NCI-H526 (cell line): ENCODE results near the gene C4orf50.

ENCODE experiments used
- DNase-seq, 2 experiments: peaks; one replicate each; lab custom pipeline; 2025; lab: John Stamatoyannopoulos, UW

Gene C4orf50

GRCh38 chr4:5943561-5943960 is 74.7 kb downstream of the C4orf50 start:
- no peak for DNase-seq

- no peak for DNase-seq
These were observed 75.3 kb downstream of the C4orf50 start for GRCh38 chr4:5942947-5943346.

GRCh38 chr4:5941601-5942000 is 76.6 kb downstream of the C4orf50 start:
- DNase-seq = no peak

- DNase-seq = peak in 1 of 2 experiments; percentile 16
These were observed 77.6 kb downstream of the C4orf50 start for GRCh38 chr4:5940470-5941203.

- no peak for DNase-seq
These were observed 84.0 kb downstream of the C4orf50 start for GRCh38 chr4:5933996-5934831.

- no peak for DNase-seq
These were observed 85.1 kb downstream of the C4orf50 start for GRCh38 chr4:5933116-5933515.

GRCh38 chr4:5932035-5932568 is 86.1 kb downstream of the C4orf50 start:
- DNase-seq = peak in 1 of 2 experiments; percentile 64

- no peak for DNase-seq
These were observed 86.7 kb downstream of the C4orf50 start for GRCh38 chr4:5931526-5931925.

GRCh38 chr4:5930876-5931275 is 87.4 kb downstream of the C4orf50 start:
- no peak for DNase-seq

- DNase-seq = no peak
These were observed 87.8 kb downstream of the C4orf50 start for GRCh38 chr4:5930456-5930855.

- peak in 1 of 2 experiments; percentile 43 for DNase-seq
These were observed 89.3 kb downstream of the C4orf50 start for GRCh38 chr4:5928844-5929420.

GRCh38 chr4:5928274-5928673 is 90.0 kb downstream of the C4orf50 start:
- peak in 1 of 2 experiments; percentile 41 for DNase-seq

- DNase-seq = peak in 1 of 2 experiments; percentile 12
These were observed 90.5 kb downstream of the C4orf50 start for GRCh38 chr4:5927747-5928146.

- DNase-seq = no peak
These were observed 91.1 kb downstream of the C4orf50 start for GRCh38 chr4:5927116-5927515.

- no peak for DNase-seq
These were observed 91.6 kb downstream of the C4orf50 start for GRCh38 chr4:5926598-5926997.

GRCh38 chr4:5925419-5926200 is 92.6 kb downstream of the C4orf50 start:
- DNase-seq = no peak

- DNase-seq = no peak
These were observed 93.6 kb downstream of the C4orf50 start for GRCh38 chr4:5924461-5925125.

GRCh38 chr4:5923376-5923775 is 94.9 kb downstream of the C4orf50 start:
- DNase-seq = no peak

GRCh38 chr4:5922556-5922955 is 95.7 kb downstream of the C4orf50 start:
- DNase-seq = no peak

GRCh38 chr4:5921981-5922380 is 96.2 kb downstream of the C4orf50 start:
- DNase-seq = no peak
